CD4-positive, alpha-beta memory T cell (primary cell): ENCODE results near the gene UNC119. TPM values are rescaled to one million over a fixed set of nuclear protein-coding genes. Genes with fewer than 3 reads are reported as not detected.
"Not testable (repeated sequence)": the region's sequence is repeated elsewhere in the genome, so short reads cannot be mapped to it uniquely, and the experiment has no call there.

Experiments
- CTCF ChIA-PET: fragments of 350-600 bp; sonication (Branson Sonifier 250); formaldehyde crosslinking; loops from one replicate; lab custom pipeline; 2021; ENCODE audit warnings: inconsistent platforms; ENCODE audit not compliant: partially characterized antibody; lab: Charles Lee
- POLR2A ChIA-PET: fragments of 350-600 bp; sonication (Branson Sonifier 250); formaldehyde crosslinking; loops from one replicate; lab custom pipeline; 2021; ENCODE audit not compliant: partially characterized antibody; lab: Charles Lee
- DNase-seq, 5 donors: peaks; one replicate each; pipeline versions ENCODE4 v3.0.0 to v3.0.0-alpha.2; 2020 to 2022; ENCODE audit warnings: mixed read lengths in 1 of 5
- H3K27ac ChIP-seq: one replicate; pipeline ENCODE4 v1.7.0; 2013; ENCODE audit warnings: low read depth, low read length
- H3K27me3 ChIP-seq: 2 replicates; pipeline ENCODE4 v1.7.0; 2013; ENCODE audit warnings: mild to moderate bottlenecking, low read length, moderate library complexity; ENCODE audit not compliant: insufficient read depth
- H3K36me3 ChIP-seq: 2 replicates; pipeline ENCODE4 v1.7.0; 2013; ENCODE audit warnings: mild to moderate bottlenecking, low read length, moderate library complexity; ENCODE audit not compliant: insufficient read depth
- H3K4me1 ChIP-seq: 2 replicates; pipeline ENCODE4 v1.7.0; 2013; ENCODE audit warnings: mild to moderate bottlenecking, low read length, moderate library complexity; ENCODE audit not compliant: insufficient read depth
- H3K4me3 ChIP-seq, 2 donors: one replicate each; pipeline ENCODE4 v1.7.0; 2013; ENCODE audit warnings: low read length in 2 of 2, mild to moderate bottlenecking in 1 of 2
- H3K9me3 ChIP-seq, 2 donors: one replicate each; pipeline ENCODE4 v1.7.0; 2013; ENCODE audit warnings: low read length in 2 of 2, control low read depth in 1 of 2; ENCODE audit not compliant: control insufficient read depth in 1 of 2
- H3K27ac Mint-ChIP-seq, 7 donors: one replicate each; pipeline ENCODE4 v1.8.0; 2020 to 2021; ENCODE audit warnings: mixed read lengths in 7 of 7, mild to moderate bottlenecking in 6 of 7, inconsistent platforms in 3 of 7, moderate library complexity in 3 of 7
- H3K27me3 Mint-ChIP-seq, 2 donors: one replicate each; pipeline ENCODE4 v1.8.0; 2020 to 2021; ENCODE audit warnings: mixed read lengths in 2 of 2
- H3K36me3 Mint-ChIP-seq, 2 donors: one replicate each; pipeline ENCODE4 v1.8.0; 2020 to 2021; ENCODE audit warnings: mixed read lengths in 2 of 2, inconsistent platforms in 1 of 2, mild to moderate bottlenecking in 1 of 2
- H3K4me1 Mint-ChIP-seq, 4 donors: one replicate each; pipeline ENCODE4 v1.8.0; 2020 to 2021; ENCODE audit warnings: mixed read lengths in 4 of 4, mild to moderate bottlenecking in 1 of 4
- H3K4me3 Mint-ChIP-seq, 8 donors: one replicate each; pipeline ENCODE4 v1.8.0; 2020 to 2021; ENCODE audit warnings: mixed read lengths in 8 of 8, mild to moderate bottlenecking in 7 of 8, moderate library complexity in 6 of 8, inconsistent platforms in 3 of 8
- H3K9me3 Mint-ChIP-seq, 8 donors: one replicate each; pipeline ENCODE4 v1.8.0; 2020 to 2021; ENCODE audit warnings: mixed read lengths in 8 of 8, mild to moderate bottlenecking in 5 of 8, inconsistent platforms in 3 of 8, moderate library complexity in 1 of 8
- intact Hi-C: fragments of 100-400 bp; cut with micrococcal nuclease; formaldehyde crosslinking; loops from one replicate; pipeline ENCODE4 v1.15.1; 2023
- polyA plus RNA-seq, 2 donors: library from polyadenylated mRNA; unstranded; fragments of 300-500 nt; fragmentation: Illumina TruSeq; gene quantifications; one replicate each; pipeline ENCODE4 v1.2.3, GENCODE V29; 2021
- total RNA-seq, 2 experiments: library from RNA; stranded (reverse); gene quantifications; one replicate each; pipeline ENCODE4 v1.2.3, GENCODE V29; 2021

Gene UNC119
- total and polyA plus RNA-seq, 4 experiments from 2014 or later, result 31.8 to 44.0 (median 39.2) TPM

DNA sequence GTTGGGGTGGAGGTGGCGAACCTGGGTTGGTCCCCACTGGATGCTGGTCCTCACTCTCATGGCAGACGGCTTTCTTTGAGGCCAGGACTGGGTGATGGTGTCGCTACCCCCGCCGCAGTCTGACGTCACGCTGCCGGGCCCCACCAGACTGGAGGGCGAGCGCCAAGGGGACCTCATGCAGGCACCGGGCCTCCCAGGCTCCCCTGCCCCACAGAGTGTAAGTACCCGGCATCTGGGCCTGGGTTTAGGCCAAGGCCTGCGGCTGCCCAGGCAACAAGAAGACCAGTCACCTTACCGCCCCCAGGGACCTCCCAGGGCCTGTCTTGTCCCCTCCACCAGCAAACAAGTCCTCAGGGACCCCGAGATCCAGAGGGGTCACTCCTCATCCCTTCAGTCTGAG lies 28.5 kb downstream of the UNC119 start:
- no peaks in the 10 kb centered on the region for H3K4me1 Mint-ChIP-seq
- no peaks in the 10 kb centered on the region for H3K36me3 ChIP-seq
- H3K27ac Mint-ChIP-seq, result no peak overlapping the region
- DNase-seq, result no peak
- no peaks in the 10 kb centered on the region for H3K9me3 ChIP-seq
- ChIA-PET CTCF (no interaction called here), POLR2A (no interaction called here)
- no peak overlapping the region for H3K4me3 Mint-ChIP-seq
- H3K9me3 Mint-ChIP-seq, result no peaks in the 10 kb centered on the region
- no peak overlapping the region for H3K4me3 ChIP-seq
- no peaks in the 10 kb centered on the region for H3K27me3 ChIP-seq
- no peak overlapping the region for H3K27ac ChIP-seq
- no peaks in the 10 kb centered on the region for H3K36me3 Mint-ChIP-seq
- H3K4me1 ChIP-seq, result no peaks in the 10 kb centered on the region
- intact Hi-C loops, result no loop called here
- H3K27me3 Mint-ChIP-seq, result no peaks in the 10 kb centered on the region

DNA sequence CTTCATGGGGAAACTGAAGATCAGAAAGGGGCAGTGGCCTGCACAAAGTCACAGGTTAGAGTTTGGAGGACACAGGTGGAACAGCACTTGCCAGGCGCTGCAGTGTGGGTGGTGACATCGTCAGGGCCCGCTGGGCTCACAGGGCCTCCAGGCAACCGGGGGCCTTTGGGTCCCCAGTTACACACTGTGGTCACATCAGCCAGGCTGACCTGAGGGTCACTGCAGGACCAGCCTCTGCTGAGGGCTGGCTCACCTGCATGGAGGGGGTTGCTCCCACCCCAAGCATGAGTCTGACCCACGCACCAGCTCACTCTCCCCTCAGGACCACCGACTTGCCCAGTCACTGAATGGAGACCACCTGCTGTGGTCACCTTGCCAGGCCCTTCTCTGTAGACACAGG lies 29.2 kb downstream of the UNC119 start:
- Histone ChIP-seq H3K4me3 (no peak overlapping the region), H3K27ac (no peak overlapping the region), H3K4me1 (no peaks in the 10 kb centered on the region), H3K36me3 (no peaks in the 10 kb centered on the region), H3K27me3 (no peaks in the 10 kb centered on the region), H3K9me3 (no peaks in the 10 kb centered on the region)
- no peak overlapping the region for H3K4me3 Mint-ChIP-seq
- no peaks in the 10 kb centered on the region for H3K9me3 Mint-ChIP-seq
- H3K4me1 Mint-ChIP-seq, result no peaks in the 10 kb centered on the region
- no peaks in the 10 kb centered on the region for H3K27me3 Mint-ChIP-seq
- no peak for DNase-seq
- no peak overlapping the region for H3K27ac Mint-ChIP-seq
- no peaks in the 10 kb centered on the region for H3K36me3 Mint-ChIP-seq
- intact Hi-C loops, result no loop called here
- CTCF ChIA-PET, result no interaction called here
- POLR2A ChIA-PET, result no interaction called here

DNA sequence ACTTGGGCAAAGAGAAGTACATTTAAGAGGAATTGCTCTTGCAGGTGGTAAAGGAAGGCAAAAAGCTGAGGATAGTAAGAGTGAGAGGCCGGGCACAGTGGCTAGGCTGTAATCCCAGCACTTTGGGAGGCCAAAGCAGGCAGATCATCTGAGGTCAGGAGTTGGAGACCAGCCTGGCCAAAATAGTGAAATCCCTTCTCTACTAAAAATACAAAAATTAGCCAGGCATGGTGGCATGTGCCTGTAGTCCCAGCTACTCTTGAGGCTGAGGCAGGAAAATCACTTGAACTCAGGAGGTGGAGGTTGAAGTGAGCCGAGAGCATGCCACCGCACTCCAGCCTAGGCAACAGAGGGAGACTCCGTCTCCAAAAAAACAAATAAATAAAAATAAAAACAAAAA lies 30.1 kb downstream of the UNC119 start:
- H3K4me3 ChIP-seq, DNase-seq, H3K27me3 ChIP-seq, POLR2A ChIA-PET, intact Hi-C loops, CTCF ChIA-PET, H3K4me1 Mint-ChIP-seq, H3K36me3 Mint-ChIP-seq, H3K27me3 Mint-ChIP-seq, H3K27ac ChIP-seq, H3K4me1 ChIP-seq, H3K9me3 Mint-ChIP-seq, H3K27ac Mint-ChIP-seq, H3K9me3 ChIP-seq, H3K4me3 Mint-ChIP-seq, H3K36me3 ChIP-seq: not testable (repeated sequence)

DNA sequence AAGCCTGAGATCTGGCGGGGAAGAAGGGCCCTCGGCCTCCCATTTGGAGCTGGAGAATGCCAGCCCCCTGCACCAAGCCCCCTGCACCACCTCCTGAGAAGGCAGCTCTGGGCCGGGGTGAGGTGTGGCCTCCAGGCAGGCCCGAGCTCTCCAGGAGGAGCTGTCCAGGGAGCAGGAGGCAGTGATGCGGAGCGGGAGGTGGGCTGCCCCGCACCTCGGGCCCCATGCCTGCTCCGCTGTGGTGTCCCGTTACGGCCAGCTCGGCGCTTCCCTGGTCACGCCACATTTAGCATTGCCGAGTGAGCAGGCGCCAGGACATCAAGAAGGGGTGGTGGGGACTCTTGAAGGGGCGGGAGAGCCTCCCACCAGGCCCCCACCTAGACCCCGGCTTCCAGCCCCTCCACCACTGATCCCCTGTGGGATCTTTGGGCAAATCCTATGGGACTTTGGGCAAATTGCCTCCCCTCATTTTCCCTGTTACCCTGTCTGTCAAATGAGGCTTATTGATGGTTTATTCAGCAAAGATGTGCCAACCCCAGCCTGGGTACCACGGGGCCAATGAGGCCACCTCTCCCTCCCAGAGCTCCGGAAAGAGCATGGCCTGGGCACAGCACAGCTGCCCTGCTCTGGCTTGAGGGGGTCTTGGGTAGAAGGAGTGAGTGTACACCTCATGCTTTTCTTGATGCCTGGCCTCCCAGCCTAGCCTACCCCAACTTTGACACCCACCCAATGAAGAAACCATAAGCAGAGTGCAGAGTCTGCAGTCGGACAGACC lies 30.9 kb downstream of the UNC119 start:
- CTCF ChIA-PET, result no interaction called here
- no peak overlapping the region for H3K27ac ChIP-seq

DNA sequence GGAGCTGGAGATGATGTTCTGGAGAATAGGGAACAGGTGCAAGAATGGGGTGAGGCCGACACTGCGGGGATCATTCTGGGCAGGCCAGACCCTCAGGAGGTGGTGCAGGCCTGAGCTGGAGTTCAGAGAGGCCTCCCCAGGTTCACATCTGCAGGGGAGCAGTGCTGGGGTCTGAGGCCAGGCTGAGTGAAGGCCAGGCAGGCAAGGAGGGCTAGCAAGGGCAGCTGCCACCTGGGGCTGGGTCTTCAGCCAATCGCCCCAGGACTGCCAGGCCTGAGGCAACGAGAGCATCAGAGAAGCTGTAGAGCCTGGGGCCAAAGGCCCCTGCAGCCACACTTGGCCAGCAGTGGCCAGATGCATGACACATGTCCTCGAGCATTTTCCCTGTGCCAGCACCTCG lies 31.7 kb downstream of the UNC119 start:
- Histone ChIP-seq H3K4me3 (no peak overlapping the region), H3K27me3 (no peaks in the 10 kb centered on the region), H3K36me3 (no peaks in the 10 kb centered on the region), H3K9me3 (no peaks in the 10 kb centered on the region), H3K4me1 (no peaks in the 10 kb centered on the region), H3K27ac (no peak overlapping the region)
- Mint-ChIP-seq H3K4me1 (no peaks in the 10 kb centered on the region), H3K36me3 (no peaks in the 10 kb centered on the region), H3K4me3 (no peak overlapping the region), H3K27me3 (no peaks in the 10 kb centered on the region), H3K27ac (no peak overlapping the region), H3K9me3 (no peaks in the 10 kb centered on the region)
- ChIA-PET POLR2A (no interaction called here), CTCF (no interaction called here)
- no peak for DNase-seq
- intact Hi-C loops, result no loop called here

More for the DNA sequence above, 30.9 kb downstream of the UNC119 start:
- Mint-ChIP-seq H3K27me3 (no peaks in the 10 kb centered on the region), H3K27ac (no peak overlapping the region), H3K36me3 (no peaks in the 10 kb centered on the region), H3K4me1 (no peaks in the 10 kb centered on the region), H3K9me3 (no peaks in the 10 kb centered on the region), H3K4me3 (no peak overlapping the region)
- no peaks in the 10 kb centered on the region for H3K36me3 ChIP-seq
- POLR2A ChIA-PET, result no interaction called here
- no peak overlapping the region for H3K4me3 ChIP-seq
- no peaks in the 10 kb centered on the region for H3K4me1 ChIP-seq
- no peak for DNase-seq
- intact Hi-C loops, result no loop called here
- no peaks in the 10 kb centered on the region for H3K9me3 ChIP-seq
- no peaks in the 10 kb centered on the region for H3K27me3 ChIP-seq

DNA sequence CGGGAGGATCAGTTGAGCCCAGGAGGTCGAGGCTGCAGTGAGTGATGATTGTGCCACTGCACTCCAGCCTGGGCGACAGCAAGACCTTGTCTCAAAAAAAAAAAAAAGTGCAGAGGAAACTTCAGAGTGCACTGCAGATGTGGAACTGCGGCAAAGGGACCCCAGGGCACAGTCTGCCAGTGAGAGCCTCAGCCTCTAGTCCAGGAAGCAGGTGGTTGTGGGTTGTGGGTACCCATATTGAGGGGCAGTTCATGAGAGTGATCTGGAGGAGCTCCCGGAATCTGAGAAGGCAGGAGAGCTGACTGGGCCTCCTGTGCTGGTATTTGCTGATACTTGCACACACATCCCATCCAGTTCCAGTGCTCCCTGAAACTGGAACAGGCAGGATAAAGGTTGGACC lies 33.2 kb downstream of the UNC119 start:
- H3K9me3 Mint-ChIP-seq, result no peaks in the 10 kb centered on the region
- no peaks in the 10 kb centered on the region for H3K27me3 Mint-ChIP-seq
- ChIA-PET CTCF (interaction anchor here (0.6 to 1.1 kb wide), 2 partner anchors 16 to 124 kb away, joined by 3 read pairs; no protein-coding TSS in a partner anchor), POLR2A (no interaction called here)
- Histone ChIP-seq H3K4me1 (no peaks in the 10 kb centered on the region), H3K4me3 (no peak overlapping the region), H3K27ac (no peak overlapping the region), H3K9me3 (no peaks in the 10 kb centered on the region), H3K36me3 (no peaks in the 10 kb centered on the region), H3K27me3 (no peaks in the 10 kb centered on the region)
- intact Hi-C loops, result no loop called here
- no peak overlapping the region for H3K4me3 Mint-ChIP-seq
- no peaks in the 10 kb centered on the region for H3K36me3 Mint-ChIP-seq
- H3K27ac Mint-ChIP-seq, result no peak overlapping the region
- H3K4me1 Mint-ChIP-seq, result no peaks in the 10 kb centered on the region
- DNase-seq, result no peak

DNA sequence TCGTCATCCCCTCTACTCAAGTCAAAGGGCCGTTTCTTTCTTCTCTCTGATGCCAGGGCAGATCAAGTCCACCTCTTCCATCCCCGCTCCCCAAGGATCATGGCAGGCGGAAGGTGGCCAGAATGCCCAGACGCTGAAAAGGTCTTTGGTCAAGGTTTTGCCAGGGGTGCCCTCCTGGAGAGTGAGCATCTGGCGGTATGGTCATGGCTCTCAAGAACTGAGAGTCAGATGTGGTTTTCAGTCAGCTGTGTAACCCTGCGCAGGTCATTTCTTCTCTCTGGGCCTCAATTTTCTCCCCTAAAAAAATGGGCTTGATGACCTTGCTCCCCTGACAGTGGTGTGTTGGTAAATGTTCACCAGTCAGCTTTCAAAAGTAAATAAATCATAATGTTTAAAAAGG lies 33.8 kb downstream of the UNC119 start:
- H3K36me3 ChIP-seq, result no peaks in the 10 kb centered on the region
- no peaks in the 10 kb centered on the region for H3K4me1 Mint-ChIP-seq
- H3K4me3 ChIP-seq, result no peak overlapping the region
- H3K27ac ChIP-seq, result no peak overlapping the region
- intact Hi-C loops, result no loop called here
- no peaks in the 10 kb centered on the region for H3K9me3 ChIP-seq
- no peak overlapping the region for H3K4me3 Mint-ChIP-seq
- no peak for DNase-seq
- CTCF ChIA-PET, result no interaction called here
- no peaks in the 10 kb centered on the region for H3K27me3 ChIP-seq
- H3K36me3 Mint-ChIP-seq, result no peaks in the 10 kb centered on the region
- no peak overlapping the region for H3K27ac Mint-ChIP-seq
- no peaks in the 10 kb centered on the region for H3K4me1 ChIP-seq
- no peaks in the 10 kb centered on the region for H3K9me3 Mint-ChIP-seq
- POLR2A ChIA-PET, result no interaction called here
- peaks cover under 1 to 4% of the 10 kb centered on the region in 2 donors for H3K27me3 Mint-ChIP-seq
